Smooth muscle cell (in vitro differentiated cells): ENCODE data around the gene ERVW-1. TPM values are rescaled to one million over a fixed set of nuclear protein-coding genes. Genes with fewer than 3 reads are reported as not detected.
A peak's percentile ranks its signal among the peaks of the same experiment; 100 is the strongest.
"Not testable (repeated sequence)": the region's sequence is repeated elsewhere in the genome, so short reads cannot be mapped to it uniquely, and the experiment has no call there.

ENCODE experiments used
- DNase-seq: peaks from one replicate; lab custom pipeline; 2025; ENCODE audit not compliant: unreplicated experiment; lab: John Stamatoyannopoulos, UW
- H2AFZ ChIP-seq: fragments of 200-600 bp; sonication (generic); 2 replicates; pipeline ENCODE4 v1.6.0; 2016; ENCODE audit warnings: antibody characterized with exemption, low read depth, mild to moderate bottlenecking
- H3F3A ChIP-seq: fragments of 200-600 bp; sonication (generic); 2 replicates; pipeline ENCODE4 v1.6.0; 2017; ENCODE audit warnings: antibody characterized with exemption, low read depth
- H3K27ac ChIP-seq: fragments of 200-600 bp; sonication (generic); 2 replicates; pipeline ENCODE4 v1.5.1; 2016; ENCODE audit warnings: low read depth, mild to moderate bottlenecking
- H3K27me3 ChIP-seq: fragments of 200-600 bp; sonication (generic); 2 replicates; pipeline ENCODE4 v1.6.1; 2016; ENCODE audit warnings: low read depth, mild to moderate bottlenecking
- H3K36me3 ChIP-seq: fragments of 200-600 bp; sonication (generic); 2 replicates; pipeline ENCODE4 v1.5.1; 2016; ENCODE audit warnings: low read depth
- H3K4me1 ChIP-seq: fragments of 200-600 bp; sonication (generic); 2 replicates; pipeline ENCODE4 v1.5.1; 2016; ENCODE audit warnings: low read depth
- H3K4me2 ChIP-seq: fragments of 200-600 bp; sonication (generic); 2 replicates; pipeline ENCODE4 v1.6.0; 2016; ENCODE audit warnings: mild to moderate bottlenecking
- H3K4me3 ChIP-seq: fragments of 200-600 bp; sonication (generic); 2 replicates; pipeline ENCODE4 v1.5.1; 2016; ENCODE audit warnings: mild to moderate bottlenecking
- H3K79me2 ChIP-seq: fragments of 200-600 bp; sonication (generic); 2 replicates; pipeline ENCODE4 v1.6.0; 2016; ENCODE audit warnings: low read depth, mild to moderate bottlenecking
- H3K9ac ChIP-seq: fragments of 200-600 bp; sonication (generic); 2 replicates; pipeline ENCODE4 v1.6.0; 2016; ENCODE audit warnings: low read depth
- H3K9me3 ChIP-seq: fragments of 200-600 bp; sonication (generic); replicated peaks from 2 replicates; pipeline ENCODE4 v1.5.1; 2016; ENCODE audit warnings: low read depth
- H4K20me1 ChIP-seq: fragments of 200-600 bp; sonication (generic); 2 replicates; pipeline ENCODE4 v1.6.0; 2016; ENCODE audit warnings: low read depth
- WGBS: methylation state at CpG from one replicate; pipeline ENCODE4 v1.1.7; 2016; ENCODE audit warnings: low lambda C conversion rate; 5-methylcytosine and 5-hydroxymethylcytosine counted together
- polyA plus RNA-seq: library from polyadenylated mRNA; unstranded; fragments of >200 nt; fragmentation: Nextera tagmentation; extraction: Ambion mirVana; gene quantifications from 2 replicates; pipeline ENCODE4 v1.2.1, GENCODE V29; 2016
- total RNA-seq: library from RNA; depleted of rRNA; stranded (reverse); fragments of >200 nt; gene quantifications from 2 replicates; pipeline ENCODE4 v1.2.3, GENCODE V29; 2014
- TF ChIP-seq, protein P1 (sequence below): fragments of 200-600 bp; sonication (generic); IDR thresholded peaks from 2 replicates; pipeline ENCODE4 v1.5.1; 2017; ENCODE audit warnings: borderline replicate concordance, mild to moderate bottlenecking, antibody characterized with exemption; ENCODE audit not compliant: insufficient read depth, poor library complexity, severe bottlenecking

ERVW-1 gene
- total and polyA plus RNA-seq, 2 experiments from 2014 or later: 0.36 TPM; not detected in 1

DNA sequence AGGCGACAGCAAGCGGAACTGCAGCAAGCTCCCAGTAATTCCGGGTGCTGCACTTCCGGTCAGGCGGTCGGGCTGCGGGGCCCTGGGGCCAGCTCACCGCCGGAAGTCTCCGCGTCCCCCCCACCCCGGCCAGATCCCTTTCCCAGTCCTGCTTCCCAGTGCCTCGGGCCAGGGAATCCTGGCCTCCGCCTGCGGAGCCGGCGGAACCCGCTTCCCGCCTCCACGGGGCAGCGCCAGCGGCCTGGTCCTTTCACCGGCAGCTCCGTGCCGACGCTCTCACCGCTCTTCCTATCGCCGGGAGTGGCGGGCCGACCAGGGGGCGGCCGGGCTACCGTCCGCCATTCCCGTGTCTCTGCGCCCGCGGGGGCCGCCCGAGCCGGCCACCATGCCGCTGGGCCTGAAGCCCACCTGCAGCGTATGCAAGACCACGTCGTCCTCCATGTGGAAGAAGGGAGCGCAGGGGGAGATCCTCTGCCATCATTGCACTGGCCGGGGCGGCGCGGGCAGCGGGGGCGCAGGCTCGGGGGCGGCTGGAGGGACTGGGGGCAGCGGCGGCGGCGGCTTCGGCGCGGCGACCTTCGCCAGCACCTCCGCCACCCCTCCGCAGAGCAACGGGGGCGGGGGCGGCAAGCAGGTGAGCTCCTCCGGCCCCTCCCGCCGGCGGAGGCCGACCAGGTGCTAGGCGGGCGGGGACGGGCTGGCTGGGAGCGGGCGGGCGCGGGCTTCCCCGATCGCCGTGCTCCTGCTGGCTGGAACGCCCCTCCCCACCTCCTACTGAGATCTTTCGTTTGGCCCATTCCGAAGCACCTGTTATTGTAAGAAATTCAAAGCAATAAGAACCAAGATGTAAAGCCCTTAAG is 30.2 kb downstream of the ERVW-1 start, which contains the start of gene GATAD1:
Gene GATAD1, plus strand, starts transcription at position 138 of the 860 bp plus-strand sequence. Its CDS starts 248 bp downstream, at position 386.
- WGBS: 1% methylated on average over 59 of the region's 87 CpGs
- peak within 1 kb of the TSS; percentile 89 for H3K9ac ChIP-seq

DNA sequence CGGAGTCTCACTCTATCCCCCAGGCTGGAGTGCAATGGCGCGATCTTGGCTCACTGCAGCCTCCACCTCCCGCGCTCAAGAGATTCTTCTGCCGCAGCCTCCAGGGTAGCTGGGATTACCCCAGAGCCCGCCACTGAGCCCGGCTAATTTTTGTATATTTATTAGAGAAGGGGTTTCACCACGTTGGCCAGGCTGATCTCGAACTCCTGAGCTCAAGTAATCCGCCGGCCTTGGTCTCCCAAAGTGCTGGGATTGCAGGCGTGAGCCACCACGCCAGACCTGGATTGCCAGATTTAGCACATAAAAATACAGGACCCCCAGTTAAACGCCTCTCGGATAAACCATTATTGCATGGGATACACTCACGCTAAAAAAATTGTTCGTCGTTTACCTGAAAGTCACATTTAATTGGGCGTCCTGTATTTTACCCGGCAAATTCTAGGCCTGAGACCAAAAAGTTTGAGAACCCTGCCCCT is 30.8 kb downstream of the ERVW-1 start:
- Histone ChIP-seq H3K27me3 (no peaks in the 10 kb centered on the region), H3K27ac (no peak overlapping the region), H3K4me2 (peak overlapping the region; percentile 96), H4K20me1 (no peaks in the 10 kb centered on the region), H3K9ac (no peak overlapping the region), H3K9me3 (no peaks in the 10 kb centered on the region), H3F3A (no peaks in the 10 kb centered on the region), H3K79me2 (peaks cover 21% of the 10 kb centered on the region), H2AFZ (peak overlapping the region; percentile 94), H3K4me1 (peaks cover 10% of the 10 kb centered on the region), H3K36me3 (peaks cover 7% of the 10 kb centered on the region), H3K4me3 (peak overlapping the region; percentile 92)
- no peak for DNase-seq
- TF ChIP-seq, protein P1, sequence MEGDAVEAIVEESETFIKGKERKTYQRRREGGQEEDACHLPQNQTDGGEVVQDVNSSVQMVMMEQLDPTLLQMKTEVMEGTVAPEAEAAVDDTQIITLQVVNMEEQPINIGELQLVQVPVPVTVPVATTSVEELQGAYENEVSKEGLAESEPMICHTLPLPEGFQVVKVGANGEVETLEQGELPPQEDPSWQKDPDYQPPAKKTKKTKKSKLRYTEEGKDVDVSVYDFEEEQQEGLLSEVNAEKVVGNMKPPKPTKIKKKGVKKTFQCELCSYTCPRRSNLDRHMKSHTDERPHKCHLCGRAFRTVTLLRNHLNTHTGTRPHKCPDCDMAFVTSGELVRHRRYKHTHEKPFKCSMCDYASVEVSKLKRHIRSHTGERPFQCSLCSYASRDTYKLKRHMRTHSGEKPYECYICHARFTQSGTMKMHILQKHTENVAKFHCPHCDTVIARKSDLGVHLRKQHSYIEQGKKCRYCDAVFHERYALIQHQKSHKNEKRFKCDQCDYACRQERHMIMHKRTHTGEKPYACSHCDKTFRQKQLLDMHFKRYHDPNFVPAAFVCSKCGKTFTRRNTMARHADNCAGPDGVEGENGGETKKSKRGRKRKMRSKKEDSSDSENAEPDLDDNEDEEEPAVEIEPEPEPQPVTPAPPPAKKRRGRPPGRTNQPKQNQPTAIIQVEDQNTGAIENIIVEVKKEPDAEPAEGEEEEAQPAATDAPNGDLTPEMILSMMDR: peak; percentile 86
- 55% methylated on average over 21 of the region's 21 CpGs for WGBS

More for the DNA sequence above, 30.2 kb downstream of the ERVW-1 start, which contains the start of gene GATAD1:
- peak within 1 kb of the TSS; percentile 81 for H3K27ac ChIP-seq
- no peaks in the 10 kb centered on the region for H3F3A ChIP-seq
- DNase-seq: peak; percentile 69
- H4K20me1 ChIP-seq: no peaks in the 10 kb centered on the region
- no peaks in the 10 kb centered on the region for H3K27me3 ChIP-seq
- TF ChIP-seq, protein P1: no peak
- peaks cover 21% of the 10 kb centered on the region for H3K79me2 ChIP-seq
- peak within 1 kb of the TSS; percentile 98 for H2AFZ ChIP-seq
- H3K4me1 ChIP-seq: peaks cover 10% of the 10 kb centered on the region
- peak within 1 kb of the TSS; percentile 96 for H3K4me2 ChIP-seq
- peaks cover 7% of the 10 kb centered on the region for H3K36me3 ChIP-seq
- peak within 1 kb of the TSS; percentile 92 for H3K4me3 ChIP-seq
- no peaks in the 10 kb centered on the region for H3K9me3 ChIP-seq

DNA sequence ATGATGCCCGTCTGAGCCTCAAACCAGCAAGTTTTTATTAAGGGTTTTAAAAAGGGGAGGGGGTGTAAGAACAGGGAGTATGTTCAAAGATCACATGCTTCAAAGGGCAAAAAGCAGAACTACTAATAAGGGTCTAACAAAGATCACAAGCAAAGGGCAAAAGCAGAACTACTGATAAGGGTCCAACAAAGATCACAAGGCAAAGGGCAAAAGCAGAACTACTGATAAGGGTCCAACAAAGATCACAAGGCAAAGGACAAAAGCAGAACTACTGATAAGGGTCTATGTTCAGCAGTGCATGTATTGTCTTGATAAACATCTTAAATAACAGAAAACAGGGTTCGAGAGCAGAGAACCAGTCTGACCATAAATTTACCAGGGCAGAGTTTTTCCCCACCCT is 35.0 kb downstream of the ERVW-1 start:
- not testable (repeated sequence) for H2AFZ ChIP-seq, H3K79me2 ChIP-seq, H3K4me2 ChIP-seq, H3K4me3 ChIP-seq, H3F3A ChIP-seq, H3K36me3 ChIP-seq, H4K20me1 ChIP-seq, H3K27ac ChIP-seq, H3K27me3 ChIP-seq, H3K4me1 ChIP-seq, DNase-seq, H3K9ac ChIP-seq, H3K9me3 ChIP-seq
- 80% methylated on average over 2 of the region's 2 CpGs for WGBS

DNA sequence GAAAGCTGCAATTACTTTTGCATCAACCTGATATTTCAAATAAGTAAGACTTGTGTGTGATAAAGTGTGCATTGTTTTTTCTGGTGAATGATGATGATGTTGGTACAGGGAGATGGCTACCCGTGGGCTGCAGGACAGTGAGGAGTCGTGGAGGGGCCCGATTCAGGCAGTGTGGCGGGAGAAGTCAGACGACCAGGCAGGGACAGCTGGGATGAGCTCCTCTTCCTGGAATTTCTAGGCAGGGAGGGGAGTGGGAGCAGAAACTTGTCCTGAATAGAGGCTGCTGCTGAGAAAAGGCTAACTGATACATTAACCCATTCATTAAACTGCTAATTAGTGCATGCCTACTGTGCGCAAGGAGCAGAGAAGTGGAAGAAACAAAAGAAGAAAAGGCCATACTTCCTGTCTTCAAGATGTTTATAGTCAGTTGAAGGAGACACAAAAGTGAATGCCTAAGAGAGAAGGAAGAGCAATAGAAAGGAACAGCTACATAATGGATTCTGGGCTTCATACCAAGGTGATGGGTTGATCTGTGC is 39.7 kb downstream of the ERVW-1 start:
- no peak overlapping the region for H3K9ac ChIP-seq
- no peaks in the 10 kb centered on the region for H4K20me1 ChIP-seq
- no peaks in the 10 kb centered on the region for H3F3A ChIP-seq
- no peak overlapping the region for H3K27ac ChIP-seq
- no peak overlapping the region for H3K4me3 ChIP-seq
- no peak overlapping the region for H3K4me2 ChIP-seq
- DNase-seq: no peak
- TF ChIP-seq, protein P1: no peak
- no peak overlapping the region for H2AFZ ChIP-seq
- H3K27me3 ChIP-seq: no peaks in the 10 kb centered on the region
- no peaks in the 10 kb centered on the region for H3K79me2 ChIP-seq
- H3K4me1 ChIP-seq: no peaks in the 10 kb centered on the region
- WGBS: 43% methylated on average over 6 of the region's 6 CpGs
- H3K36me3 ChIP-seq: no peaks in the 10 kb centered on the region
- no peaks in the 10 kb centered on the region for H3K9me3 ChIP-seq
